ENCODE measurements around the gene SHKBP1. TPM values are rescaled to one million over a fixed set of nuclear protein-coding genes. Genes with fewer than 3 reads are reported as not detected.
"Not testable (repeated sequence)": the region's sequence is repeated elsewhere in the genome, so short reads cannot be mapped to it uniquely, and the experiment has no call there.

The SHKBP1 gene
- polyA plus RNA-seq, 4 donors = 27.0 to 70.3 (median 60.4) TPM

DNA sequence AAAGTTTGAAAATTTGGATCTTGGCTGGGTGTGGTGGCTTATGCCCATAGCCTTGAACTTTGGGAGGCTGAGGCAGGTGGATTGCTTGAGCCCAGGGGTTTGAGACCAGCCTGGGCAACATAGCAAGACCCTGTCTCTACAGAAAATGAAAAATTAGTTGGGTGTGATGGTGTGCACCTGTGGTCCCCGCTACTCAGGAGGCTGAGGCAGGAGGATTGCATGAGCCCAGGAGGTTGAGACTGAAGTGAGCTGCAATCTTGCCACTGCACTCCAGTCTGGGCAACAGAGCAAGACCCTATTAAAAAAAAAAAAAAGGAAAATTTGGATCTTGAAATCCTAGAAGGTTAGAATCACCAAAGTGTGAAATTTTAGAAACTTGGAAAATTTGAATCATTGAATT is 12.1 kb upstream of the SHKBP1 start:
- H3K9me3 ChIP-seq (ENCODE audit: control insufficient read depth in 2 of 2, insufficient read depth in 1 of 2, low read depth in 1 of 2, low read length in 1 of 2); DNase-seq; H3K4me1 ChIP-seq (ENCODE audit: control insufficient read depth in 3 of 3, insufficient read depth in 2 of 3, low read depth in 1 of 3, low read length in 2 of 3); H3K36me3 ChIP-seq (ENCODE audit: control insufficient read depth in 3 of 3, insufficient read depth in 2 of 3, low read depth in 1 of 3, low read length in 3 of 3); H3K27ac ChIP-seq (ENCODE audit: low read depth in 1 of 3, low read length in 2 of 3); H3K4me3 ChIP-seq (ENCODE audit: low read depth in 1 of 3, low read length in 3 of 3); FAIRE-seq: not testable (repeated sequence)
- peaks cover 12 to 53% (median 15%) of the 10 kb centered on the region in 3 donors for H3K27me3 ChIP-seq (ENCODE audit: control insufficient read depth in 3 of 3, insufficient read depth in 3 of 3, low read length in 3 of 3)
- 80 to 93% (median 92%) methylated on average over 1 of the region's 1 CpG for WGBS, 3 donors

DNA sequence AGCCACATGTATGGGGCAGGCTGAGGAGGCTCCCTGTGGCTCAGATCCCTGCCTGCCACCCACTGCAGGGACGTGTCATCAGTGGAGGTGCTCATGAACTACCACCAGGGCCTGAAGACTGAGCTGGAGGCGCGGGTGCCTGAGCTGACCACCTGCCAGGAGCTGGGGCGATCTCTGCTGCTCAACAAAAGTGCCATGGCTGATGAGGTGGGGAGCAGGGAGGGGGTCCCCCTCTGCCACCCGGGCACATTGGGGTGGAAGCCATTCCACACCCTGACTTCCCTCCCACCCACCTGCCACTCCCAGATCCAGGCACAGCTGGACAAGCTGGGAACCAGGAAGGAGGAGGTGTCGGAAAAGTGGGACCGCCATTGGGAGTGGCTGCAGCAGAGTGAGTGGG is 11.3 kb upstream of the SHKBP1 start:
- DNase-seq (no peak), FAIRE-seq (no peak)
- 61 to 72% (median 63%) methylated on average over 7 of the region's 7 CpGs for WGBS, 3 donors
- H3K27ac ChIP-seq (ENCODE audit: low read depth in 1 of 3, low read length in 2 of 3) = no peak overlapping the region
- H3K27me3 ChIP-seq (ENCODE audit: control insufficient read depth in 3 of 3, insufficient read depth in 3 of 3, low read length in 3 of 3) = peaks cover 12 to 50% (median 15%) of the 10 kb centered on the region in 3 donors
- H3K36me3 ChIP-seq (ENCODE audit: control insufficient read depth in 3 of 3, insufficient read depth in 2 of 3, low read depth in 1 of 3, low read length in 3 of 3) = no peaks in the 10 kb centered on the region
- no peak overlapping the region for H3K4me3 ChIP-seq (ENCODE audit: low read depth in 1 of 3, low read length in 3 of 3)
- H3K9me3 ChIP-seq (ENCODE audit: control insufficient read depth in 2 of 2, insufficient read depth in 1 of 2, low read depth in 1 of 2, low read length in 1 of 2) = peaks cover 0 to 2% of the 10 kb centered on the region in 2 donors
- H3K4me1 ChIP-seq (ENCODE audit: control insufficient read depth in 3 of 3, insufficient read depth in 2 of 3, low read depth in 1 of 3, low read length in 2 of 3) = peaks cover 0 to 4% (median 3%) of the 10 kb centered on the region in 3 donors

DNA sequence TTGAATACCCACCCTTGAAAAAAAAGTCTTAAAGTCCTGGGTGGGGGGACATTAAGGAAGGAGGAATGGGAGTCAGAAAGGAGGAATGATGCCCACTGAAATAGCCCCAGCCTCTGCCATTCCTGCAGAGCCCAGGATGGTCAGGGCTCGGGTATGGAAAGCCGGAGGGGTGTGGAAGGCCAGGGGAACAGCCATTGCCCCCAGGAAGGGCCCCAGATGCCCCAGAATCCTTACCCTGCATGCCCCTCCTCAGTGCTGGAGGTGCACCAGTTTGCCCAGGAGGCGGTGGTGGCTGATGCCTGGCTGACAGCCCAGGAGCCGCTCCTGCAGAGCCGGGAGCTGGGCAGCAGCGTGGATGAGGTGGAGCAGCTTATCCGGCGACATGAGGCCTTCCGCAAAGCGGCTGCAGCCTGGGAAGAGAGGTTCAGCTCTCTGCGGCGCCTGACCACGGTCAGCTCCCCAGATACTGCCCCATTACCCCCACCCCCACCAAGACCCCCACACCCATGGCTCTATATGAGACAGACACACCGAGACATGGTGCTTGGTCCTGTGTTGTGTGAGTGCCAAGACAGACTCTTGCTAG is 10.7 kb upstream of the SHKBP1 start:
- peaks cover 0 to 2% of the 10 kb centered on the region in 2 donors for H3K9me3 ChIP-seq (ENCODE audit: control insufficient read depth in 2 of 2, insufficient read depth in 1 of 2, low read depth in 1 of 2, low read length in 1 of 2)
- H3K4me1 ChIP-seq (ENCODE audit: control insufficient read depth in 3 of 3, insufficient read depth in 2 of 3, low read depth in 1 of 3, low read length in 2 of 3) = peaks cover 0 to 4% (median 3%) of the 10 kb centered on the region in 3 donors
- peaks cover 12 to 48% (median 15%) of the 10 kb centered on the region in 3 donors for H3K27me3 ChIP-seq (ENCODE audit: control insufficient read depth in 3 of 3, insufficient read depth in 3 of 3, low read length in 3 of 3)
- H3K36me3 ChIP-seq (ENCODE audit: control insufficient read depth in 3 of 3, insufficient read depth in 2 of 3, low read depth in 1 of 3, low read length in 3 of 3) = no peaks in the 10 kb centered on the region
- WGBS, 3 donors = 59 to 70% (median 63%) methylated on average over 8 to 14 of the region's 14 CpGs
- FAIRE-seq (no peak), DNase-seq (no peak)
- no peak overlapping the region for H3K27ac ChIP-seq (ENCODE audit: low read depth in 1 of 3, low read length in 2 of 3)
- H3K4me3 ChIP-seq (ENCODE audit: low read depth in 1 of 3, low read length in 3 of 3) = no peak overlapping the region

GRCh38 chr19:40567040-40567749 is 9.5 kb upstream of the SHKBP1 start:
- H3K36me3 ChIP-seq (ENCODE audit: control insufficient read depth in 3 of 3, insufficient read depth in 2 of 3, low read depth in 1 of 3, low read length in 3 of 3) = no peaks in the 10 kb centered on the region
- peaks cover 12 to 48% (median 15%) of the 10 kb centered on the region in 3 donors for H3K27me3 ChIP-seq (ENCODE audit: control insufficient read depth in 3 of 3, insufficient read depth in 3 of 3, low read length in 3 of 3)
- peaks cover 0 to 4% (median 3%) of the 10 kb centered on the region in 3 donors for H3K4me1 ChIP-seq (ENCODE audit: control insufficient read depth in 3 of 3, insufficient read depth in 2 of 3, low read depth in 1 of 3, low read length in 2 of 3)
- 14 to 21% (median 17%) methylated on average over 20 of the region's 20 CpGs for WGBS, 3 donors
- no peak overlapping the region for H3K4me3 ChIP-seq (ENCODE audit: low read depth in 1 of 3, low read length in 3 of 3)
- H3K27ac ChIP-seq (ENCODE audit: low read depth in 1 of 3, low read length in 2 of 3) = no peak overlapping the region
- no peak for FAIRE-seq
- no peak for DNase-seq
- peaks cover 0 to 2% of the 10 kb centered on the region in 2 donors for H3K9me3 ChIP-seq (ENCODE audit: control insufficient read depth in 2 of 2, insufficient read depth in 1 of 2, low read depth in 1 of 2, low read length in 1 of 2)

DNA sequence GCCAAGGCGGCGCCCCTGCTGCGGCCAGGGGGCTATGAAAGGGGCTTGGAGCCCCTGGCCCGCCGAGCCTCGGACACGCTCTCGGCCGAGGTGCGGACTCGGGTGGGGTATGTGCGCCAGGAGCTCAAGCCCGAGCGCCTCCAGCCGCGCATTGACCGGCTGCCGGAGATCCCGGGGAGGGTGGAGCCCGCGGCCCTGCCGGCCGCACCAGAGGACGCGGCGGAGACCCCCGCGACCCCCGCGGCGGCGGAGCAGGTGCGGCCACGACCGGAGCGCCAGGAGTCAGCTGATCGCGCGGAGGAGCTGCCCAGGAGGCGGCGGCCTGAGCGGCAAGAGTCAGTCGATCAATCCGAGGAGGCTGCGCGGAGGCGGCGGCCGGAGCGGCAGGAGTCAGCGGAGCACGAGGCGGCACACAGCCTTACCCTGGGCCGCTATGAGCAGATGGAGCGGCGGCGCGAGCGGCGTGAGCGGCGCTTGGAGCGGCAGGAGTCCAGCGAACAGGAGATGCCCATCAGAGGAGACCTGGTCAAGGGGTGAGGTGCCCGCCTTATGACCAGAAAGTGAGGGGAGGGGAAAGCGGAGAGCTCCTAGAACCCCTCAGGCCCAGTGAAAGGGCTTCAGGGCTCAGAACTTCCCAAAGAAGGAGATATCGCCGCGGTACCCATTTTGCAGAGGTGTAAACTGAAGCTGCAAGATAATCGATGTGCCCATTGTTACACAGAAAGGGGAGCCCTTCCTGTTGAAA is 8.8 kb upstream of the SHKBP1 start:
- no peak overlapping the region for H3K4me3 ChIP-seq (ENCODE audit: low read depth in 1 of 3, low read length in 3 of 3)
- H3K27me3 ChIP-seq (ENCODE audit: control insufficient read depth in 3 of 3, insufficient read depth in 3 of 3, low read length in 3 of 3) = peaks cover 12 to 48% (median 15%) of the 10 kb centered on the region in 3 donors
- no peaks in the 10 kb centered on the region for H3K36me3 ChIP-seq (ENCODE audit: control insufficient read depth in 3 of 3, insufficient read depth in 2 of 3, low read depth in 1 of 3, low read length in 3 of 3)
- DNase-seq (no peak), FAIRE-seq (no peak)
- H3K4me1 ChIP-seq (ENCODE audit: control insufficient read depth in 3 of 3, insufficient read depth in 2 of 3, low read depth in 1 of 3, low read length in 2 of 3) = peaks cover 0 to 4% (median 3%) of the 10 kb centered on the region in 3 donors
- no peak overlapping the region for H3K27ac ChIP-seq (ENCODE audit: low read depth in 1 of 3, low read length in 2 of 3)
- WGBS, 3 donors = 9 to 16% (median 12%) methylated on average over 61 to 70 of the region's 70 CpGs
- H3K9me3 ChIP-seq (ENCODE audit: control insufficient read depth in 2 of 2, insufficient read depth in 1 of 2, low read depth in 1 of 2, low read length in 1 of 2) = peaks cover 0 to 2% of the 10 kb centered on the region in 2 donors

DNA sequence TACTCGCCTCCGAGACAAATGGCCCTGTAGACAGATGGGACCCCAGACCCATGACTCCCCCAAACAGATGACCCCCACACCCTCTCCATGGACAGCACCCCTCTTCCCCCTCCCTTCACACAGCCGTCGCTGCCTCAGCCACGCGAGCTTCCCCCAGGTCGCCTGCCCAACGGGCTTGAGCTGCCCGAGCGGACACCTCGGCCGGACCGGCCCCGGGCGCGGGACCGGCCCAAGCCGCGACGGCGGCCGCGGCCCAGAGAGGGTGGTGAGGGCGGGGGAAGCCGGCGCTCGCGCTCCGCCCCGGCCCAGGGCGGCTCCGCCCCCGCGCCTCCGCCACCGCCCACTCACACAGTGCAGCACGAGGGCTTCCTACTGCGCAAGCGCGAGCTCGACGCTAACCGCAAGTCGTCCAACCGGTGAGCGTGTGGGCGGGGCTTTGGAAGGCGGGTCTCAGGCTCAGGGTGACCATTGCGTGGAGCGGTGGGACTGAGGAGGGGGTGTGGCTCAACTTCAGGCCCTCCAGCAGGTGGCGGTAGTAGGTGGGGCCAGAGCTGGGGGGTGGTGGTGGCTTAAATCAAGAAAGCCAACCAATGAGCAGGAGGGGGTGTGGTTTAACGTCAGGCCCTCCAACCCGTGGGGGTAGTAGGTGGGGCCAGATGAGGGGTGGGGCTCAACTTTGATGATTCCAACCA is 6.2 kb upstream of the SHKBP1 start:
- peaks cover 0 to 2% of the 10 kb centered on the region in 2 donors for H3K9me3 ChIP-seq (ENCODE audit: control insufficient read depth in 2 of 2, insufficient read depth in 1 of 2, low read depth in 1 of 2, low read length in 1 of 2)
- 1 to 2% (median 1%) methylated on average over 51 to 53 of the region's 53 CpGs for WGBS, 3 donors
- DNase-seq (peak; percentile 99), FAIRE-seq (no peak)
- H3K27me3 ChIP-seq (ENCODE audit: control insufficient read depth in 3 of 3, insufficient read depth in 3 of 3, low read length in 3 of 3) = peaks cover 9 to 41% (median 11%) of the 10 kb centered on the region in 3 donors
- H3K4me3 ChIP-seq (ENCODE audit: low read depth in 1 of 3, low read length in 3 of 3) = peak overlapping the region in 1 of 3 donors; percentile 27
- H3K27ac ChIP-seq (ENCODE audit: low read depth in 1 of 3, low read length in 2 of 3) = peak overlapping the region in 1 of 3 donors; percentile 62
- no peaks in the 10 kb centered on the region for H3K36me3 ChIP-seq (ENCODE audit: control insufficient read depth in 3 of 3, insufficient read depth in 2 of 3, low read depth in 1 of 3, low read length in 3 of 3)
- H3K4me1 ChIP-seq (ENCODE audit: control insufficient read depth in 3 of 3, insufficient read depth in 2 of 3, low read depth in 1 of 3, low read length in 2 of 3) = peaks cover 0 to 4% (median 3%) of the 10 kb centered on the region in 3 donors

- no peak overlapping the region for H3K4me3 ChIP-seq (ENCODE audit: low read depth in 1 of 3, low read length in 3 of 3)
Observed at GRCh38 chr19:40571005-40571318, 5.7 kb upstream of the SHKBP1 start.

More at GRCh38 chr19:40571005-40571318, 5.7 kb upstream of the SHKBP1 start:
- Histone ChIP-seq H3K4me1 (ENCODE audit: control insufficient read depth in 3 of 3, insufficient read depth in 2 of 3, low read depth in 1 of 3, low read length in 2 of 3) (peaks cover 0 to 5% (median 5%) of the 10 kb centered on the region in 3 donors), H3K27me3 (ENCODE audit: control insufficient read depth in 3 of 3, insufficient read depth in 3 of 3, low read length in 3 of 3) (peaks cover 6 to 38% (median 11%) of the 10 kb centered on the region in 3 donors), H3K27ac (ENCODE audit: low read depth in 1 of 3, low read length in 2 of 3) (no peak overlapping the region), H3K36me3 (ENCODE audit: control insufficient read depth in 3 of 3, insufficient read depth in 2 of 3, low read depth in 1 of 3, low read length in 3 of 3) (no peaks in the 10 kb centered on the region), H3K9me3 (ENCODE audit: control insufficient read depth in 2 of 2, insufficient read depth in 1 of 2, low read depth in 1 of 2, low read length in 1 of 2) (peaks cover 0 to 2% of the 10 kb centered on the region in 2 donors)
- FAIRE-seq (no peak), DNase-seq (no peak)
- WGBS, 3 donors = 26 to 37% (median 36%) methylated on average over 3 of the region's 3 CpGs
